ENCODE measurements around the gene CAV2.

CAV2 gene

GRCh38 chr7:116463956-116464355 lies 35.6 kb upstream of the CAV2 start:
- H3K9me2 ChIP-seq (replicated peaks; ENCODE audit: insufficient read depth, low read length), result no peaks in the 10 kb centered on the region
- no peak overlapping the region for H3K4me2 ChIP-seq (ENCODE audit: low read depth, low read length)
- H3K27ac ChIP-seq (ENCODE audit: low read length), result no peak overlapping the region
- no peak overlapping the region for H3K4me3 ChIP-seq (ENCODE audit: low read length)
- H3F3A ChIP-seq (ENCODE audit: insufficient read depth, low read length), result no peaks in the 10 kb centered on the region
- no peaks in the 10 kb centered on the region for H3K9me3 ChIP-seq (replicated peaks; ENCODE audit: insufficient read depth, low read length)
- H2AFZ ChIP-seq (ENCODE audit: low read length), result no peak overlapping the region
- no peaks in the 10 kb centered on the region for H3K36me3 ChIP-seq (replicated peaks; ENCODE audit: insufficient read depth, low read length)
- no peaks in the 10 kb centered on the region for H3K27me3 ChIP-seq (replicated peaks; ENCODE audit: insufficient read depth, low read length)
- no peaks in the 10 kb centered on the region for H3K79me2 ChIP-seq (ENCODE audit: low read length)
- H4K20me1 ChIP-seq (ENCODE audit: insufficient read depth, low read length), result no peaks in the 10 kb centered on the region
- no peaks in the 10 kb centered on the region for H3K4me1 ChIP-seq (ENCODE audit: low read length)
- no peak overlapping the region for H3K9ac ChIP-seq (ENCODE audit: low read length)
- no peak for DNase-seq
- TF ChIP-seq CTCF (IDR thresholded peaks at IDR 0.05; ENCODE audit: low read length), result no peak

GRCh38 chr7:116464375-116464774 lies 35.2 kb upstream of the CAV2 start:
- no peaks in the 10 kb centered on the region for H3K4me1 ChIP-seq (ENCODE audit: low read length)
- H3K36me3 ChIP-seq (replicated peaks; ENCODE audit: insufficient read depth, low read length), result no peaks in the 10 kb centered on the region
- H3K9me3 ChIP-seq (replicated peaks; ENCODE audit: insufficient read depth, low read length), result no peaks in the 10 kb centered on the region
- H4K20me1 ChIP-seq (ENCODE audit: insufficient read depth, low read length), result no peaks in the 10 kb centered on the region
- no peak overlapping the region for H3K4me2 ChIP-seq (ENCODE audit: low read depth, low read length)
- H3F3A ChIP-seq (ENCODE audit: insufficient read depth, low read length), result no peaks in the 10 kb centered on the region
- DNase-seq, result no peak
- H2AFZ ChIP-seq (ENCODE audit: low read length), result no peak overlapping the region
- no peak for TF ChIP-seq EZH2phosphoT487 (IDR thresholded peaks at IDR 0.05; ENCODE audit: low read length)
- TF ChIP-seq EZH2 (optimal IDR thresholded peaks at IDR 0.05; ENCODE audit: low read depth, low read length), result no peak
- no peak for TF ChIP-seq CTCF (IDR thresholded peaks at IDR 0.05; ENCODE audit: low read length)
- H3K9me2 ChIP-seq (replicated peaks; ENCODE audit: insufficient read depth, low read length), result no peaks in the 10 kb centered on the region
- H3K27me3 ChIP-seq (replicated peaks; ENCODE audit: insufficient read depth, low read length), result no peaks in the 10 kb centered on the region
- no peaks in the 10 kb centered on the region for H3K79me2 ChIP-seq (ENCODE audit: low read length)
- no peak overlapping the region for H3K27ac ChIP-seq (ENCODE audit: low read length)
- H3K4me3 ChIP-seq (ENCODE audit: low read length), result no peak overlapping the region
- H3K9ac ChIP-seq (ENCODE audit: low read length), result no peak overlapping the region

- H3K36me3 ChIP-seq (replicated peaks; ENCODE audit: insufficient read depth, low read length), result no peaks in the 10 kb centered on the region
- H3K9ac ChIP-seq (ENCODE audit: low read length), result no peak overlapping the region
- H3K4me3 ChIP-seq (ENCODE audit: low read length), result no peak overlapping the region
- H3K9me2 ChIP-seq (replicated peaks; ENCODE audit: insufficient read depth, low read length), result no peaks in the 10 kb centered on the region
- no peaks in the 10 kb centered on the region for H3K9me3 ChIP-seq (replicated peaks; ENCODE audit: insufficient read depth, low read length)
- H3F3A ChIP-seq (ENCODE audit: insufficient read depth, low read length), result no peaks in the 10 kb centered on the region
- H3K4me2 ChIP-seq (ENCODE audit: low read depth, low read length), result no peak overlapping the region
- no peaks in the 10 kb centered on the region for H3K79me2 ChIP-seq (ENCODE audit: low read length)
- DNase-seq, result no peak
- TF ChIP-seq EZH2phosphoT487 (IDR thresholded peaks at IDR 0.05; ENCODE audit: low read length) (no peak), CTCF (IDR thresholded peaks at IDR 0.05; ENCODE audit: low read length) (no peak), EZH2 (optimal IDR thresholded peaks at IDR 0.05; ENCODE audit: low read depth, low read length) (no peak)
- H3K27ac ChIP-seq (ENCODE audit: low read length), result no peak overlapping the region
- no peaks in the 10 kb centered on the region for H3K4me1 ChIP-seq (ENCODE audit: low read length)
- H3K27me3 ChIP-seq (replicated peaks; ENCODE audit: insufficient read depth, low read length), result no peaks in the 10 kb centered on the region
- H4K20me1 ChIP-seq (ENCODE audit: insufficient read depth, low read length), result no peaks in the 10 kb centered on the region
- H2AFZ ChIP-seq (ENCODE audit: low read length), result no peak overlapping the region
Measured at GRCh38 chr7:116465125-116465524, 34.4 kb upstream of the CAV2 start.

- Histone ChIP-seq H3K4me1 (ENCODE audit: low read length) (no peaks in the 10 kb centered on the region), H3K79me2 (ENCODE audit: low read length) (no peaks in the 10 kb centered on the region), H3K36me3 (replicated peaks; ENCODE audit: insufficient read depth, low read length) (no peaks in the 10 kb centered on the region), H3K4me2 (ENCODE audit: low read depth, low read length) (no peak overlapping the region), H2AFZ (ENCODE audit: low read length) (no peak overlapping the region), H3K4me3 (ENCODE audit: low read length) (no peak overlapping the region), H3K9me2 (replicated peaks; ENCODE audit: insufficient read depth, low read length) (no peaks in the 10 kb centered on the region), H3F3A (ENCODE audit: insufficient read depth, low read length) (no peaks in the 10 kb centered on the region), H3K9me3 (replicated peaks; ENCODE audit: insufficient read depth, low read length) (no peaks in the 10 kb centered on the region), H3K27ac (ENCODE audit: low read length) (no peak overlapping the region), H4K20me1 (ENCODE audit: insufficient read depth, low read length) (no peaks in the 10 kb centered on the region), H3K9ac (ENCODE audit: low read length) (no peak overlapping the region), H3K27me3 (replicated peaks; ENCODE audit: insufficient read depth, low read length) (no peaks in the 10 kb centered on the region)
- no peak for TF ChIP-seq CTCF (IDR thresholded peaks at IDR 0.05; ENCODE audit: low read length)
- TF ChIP-seq EZH2phosphoT487 (IDR thresholded peaks at IDR 0.05; ENCODE audit: low read length), result no peak
- no peak for TF ChIP-seq EZH2 (optimal IDR thresholded peaks at IDR 0.05; ENCODE audit: low read depth, low read length)
- DNase-seq, result no peak
Measured at GRCh38 chr7:116468534-116468933, 31.0 kb upstream of the CAV2 start.
